Stimulated activated CD8-positive, alpha-beta memory T cell treated with anti-CD3 and anti-CD28 coated beads, Interleukin-4, amount 100 ng/mL, for 4 hours (primary cell): Measurements from ENCODE around the gene CZIB.

Experiments used
- DNase-seq, 2 donors: peaks; one replicate each; pipeline ENCODE4 v3.0.0-alpha.2; 2020; ENCODE audit warnings: low read depth in 2 of 2, low spot score in 1 of 2

The CZIB gene

DNA sequence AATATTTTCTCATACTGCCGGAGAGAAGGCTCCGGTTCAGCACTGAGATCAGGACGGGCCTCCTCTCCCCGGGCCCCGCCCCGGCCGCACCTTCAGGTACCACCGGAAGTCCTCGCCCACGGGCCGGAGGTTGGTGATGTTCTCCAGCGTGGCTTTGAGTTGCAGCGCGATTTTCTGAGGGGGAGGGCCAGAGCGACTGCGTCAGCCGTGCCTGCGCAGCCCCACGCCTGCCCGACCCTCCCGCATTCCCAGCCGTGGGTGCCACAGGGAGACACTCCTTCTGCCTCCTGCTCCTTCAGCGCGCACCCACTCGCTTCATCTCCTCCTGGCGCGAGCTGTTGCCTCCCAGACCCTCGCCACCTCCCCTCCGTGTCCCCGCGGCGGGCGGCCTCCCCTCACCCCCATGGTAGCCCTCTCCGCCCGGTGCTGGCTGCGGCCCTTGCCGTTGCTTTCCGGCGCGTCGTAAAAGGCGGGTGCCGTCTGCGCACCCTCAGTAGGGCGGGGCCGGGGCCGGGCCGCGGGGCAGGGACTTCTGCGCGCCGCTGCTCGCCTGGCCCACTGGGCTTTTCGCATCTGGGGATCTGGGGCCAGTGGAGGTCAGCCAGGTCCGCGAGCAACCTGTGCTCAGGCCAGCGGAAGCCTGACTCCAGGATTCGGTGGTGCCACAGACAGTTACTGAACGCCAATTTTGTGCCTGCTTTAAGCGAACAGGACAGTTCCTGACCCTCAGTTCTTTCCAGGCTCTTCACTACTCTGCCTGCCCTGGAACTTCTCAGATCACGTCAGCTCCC lies at the start of gene CZIB:
TSS of gene CZIB (minus strand) at position 464 of the 791 bp plus-strand sequence. CDS start at position 405, 59 bp downstream.
- DNase-seq, result peak; percentile 84 to 89

- DNase-seq, result no peak
Measured at GRCh38 chr1:53270107-53270506, 49.7 kb upstream of the CZIB start.

DNA sequence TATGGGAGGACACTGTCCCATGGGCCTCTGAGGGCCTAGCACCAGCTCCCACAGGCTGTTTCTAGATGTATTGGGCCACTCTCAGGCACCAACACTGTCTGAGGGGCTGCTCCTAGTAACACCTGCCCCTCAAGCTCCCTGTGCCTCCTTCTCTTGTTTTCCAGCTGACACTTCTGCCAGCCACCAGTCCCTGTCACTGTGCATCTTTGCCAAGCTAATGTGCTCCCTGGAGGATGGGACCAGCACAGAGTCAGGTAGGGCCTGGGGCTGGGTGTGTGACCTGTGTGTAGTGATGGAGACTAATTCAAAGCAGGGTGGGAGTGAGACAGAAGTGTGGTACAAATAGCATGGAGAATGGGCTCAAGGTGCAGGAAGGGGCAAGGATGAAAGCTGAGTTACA lies 47.3 kb upstream of the CZIB start:
- DNase-seq, result no peak

DNA sequence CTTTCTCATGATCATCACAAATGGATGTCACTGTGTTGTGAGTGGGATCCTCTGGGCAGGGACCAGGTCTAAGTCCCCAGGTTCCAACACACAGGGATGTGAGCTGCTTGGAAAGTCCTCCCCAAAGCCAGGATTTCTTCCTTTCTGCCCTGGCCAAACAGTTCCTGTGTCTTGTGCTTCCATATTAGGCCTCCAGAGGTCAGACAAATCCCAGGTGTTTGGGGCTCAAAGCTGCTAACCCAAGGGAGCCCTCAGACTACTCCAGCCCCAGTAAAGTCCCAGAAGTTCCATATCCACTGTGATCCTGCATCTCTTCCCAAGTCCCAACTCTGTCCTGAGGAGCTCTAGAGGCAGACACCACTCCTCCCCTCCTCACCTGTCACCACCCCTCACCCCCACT lies 45.6 kb upstream of the CZIB start:
- no peak for DNase-seq

GRCh38 chr1:53265581-53265980 lies 45.1 kb upstream of the CZIB start:
- no peak for DNase-seq

DNA sequence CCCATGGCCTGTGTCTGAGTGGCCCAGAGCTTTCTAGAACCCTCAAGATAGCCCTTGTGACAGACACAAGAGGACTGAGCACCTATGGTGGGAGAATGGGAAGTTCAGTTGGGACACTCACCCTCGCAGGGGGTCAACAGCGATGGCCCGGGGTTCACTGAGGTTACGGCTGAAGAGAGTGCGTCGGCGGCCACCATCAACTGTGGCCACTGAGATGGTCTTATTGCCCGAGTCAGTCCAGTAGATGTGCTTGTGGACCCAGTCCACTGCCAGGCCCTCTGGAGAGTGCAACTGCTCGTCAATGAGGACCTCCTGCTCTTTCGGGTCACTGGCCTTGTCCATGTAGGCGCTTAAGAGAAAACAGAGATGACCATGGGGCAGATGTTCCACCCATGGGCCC lies 43.6 kb upstream of the CZIB start:
- DNase-seq, result no peak

- DNase-seq, result no peak
Measured at GRCh38 chr1:53262000-53262399, 41.6 kb upstream of the CZIB start.

- no peak for DNase-seq
Measured at GRCh38 chr1:53260631-53261247, 40.3 kb upstream of the CZIB start.

DNA sequence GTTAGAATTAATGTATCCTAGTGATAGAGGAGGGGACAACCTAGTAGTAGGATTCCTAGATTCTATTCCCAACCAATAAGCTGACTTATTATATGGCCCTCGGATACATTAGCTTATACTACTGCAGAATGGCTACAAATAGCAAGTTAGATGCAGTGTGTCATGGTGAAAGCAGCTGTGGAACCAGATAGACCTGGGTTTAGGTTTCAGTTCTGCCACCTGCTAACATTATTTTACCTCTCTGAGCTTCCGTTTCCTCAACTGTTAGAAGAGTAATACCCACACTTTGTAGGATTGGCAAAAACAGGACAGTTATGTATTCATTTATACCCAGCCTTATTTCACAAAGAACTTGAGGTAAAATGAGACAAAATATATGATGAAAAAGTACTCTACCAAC lies 39.5 kb upstream of the CZIB start:
- DNase-seq, result no peak

DNA sequence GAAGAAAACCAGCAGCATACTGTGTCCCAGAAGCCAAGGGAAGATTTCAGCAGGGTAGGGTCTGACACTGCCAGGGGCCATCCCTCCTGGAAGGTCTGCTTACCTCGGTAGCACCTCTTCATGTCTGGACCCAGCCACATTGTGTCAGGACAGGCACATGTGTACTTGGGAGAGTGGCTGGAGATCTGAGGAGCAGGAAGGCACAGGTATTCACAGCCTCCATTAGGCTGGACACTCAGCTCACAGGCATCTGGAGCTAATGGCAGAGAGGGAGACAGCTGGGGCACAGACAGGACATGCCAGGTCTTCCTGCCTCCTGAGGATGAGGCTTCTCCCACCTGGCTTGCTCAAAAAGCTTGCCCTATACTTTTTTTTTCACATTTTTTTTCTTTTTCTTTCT lies 37.8 kb upstream of the CZIB start:
- no peak for DNase-seq

DNA sequence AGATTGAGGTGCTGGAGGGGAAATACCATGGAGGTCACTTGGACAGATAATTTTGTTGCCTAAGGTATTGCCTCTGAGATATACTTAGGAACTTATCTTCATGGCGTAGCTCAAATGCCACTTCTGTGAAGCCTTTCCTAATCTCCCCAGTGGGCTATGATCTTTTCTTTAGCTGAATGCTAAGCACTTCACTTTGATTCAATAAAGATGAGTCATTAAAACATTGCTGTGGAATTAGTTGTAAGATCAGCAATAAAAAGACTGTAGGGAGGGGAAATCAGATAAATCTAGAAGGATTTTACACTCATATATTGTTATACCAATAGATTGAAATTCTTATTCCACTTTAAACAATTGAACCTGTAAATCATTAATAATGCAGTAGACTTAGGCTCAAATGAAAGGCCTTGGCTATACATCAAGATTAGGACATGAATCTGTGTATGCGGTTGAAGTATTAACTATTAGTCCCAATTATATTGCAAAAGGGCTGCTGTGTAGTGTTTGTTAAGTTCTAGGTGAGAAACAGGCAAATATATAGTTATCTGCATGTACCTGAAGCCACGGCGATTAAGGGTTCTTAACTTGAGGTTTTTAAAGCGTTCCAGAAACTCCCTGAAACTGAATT lies 37.1 kb upstream of the CZIB start:
- DNase-seq, result no peak

GRCh38 chr1:53256511-53257453 lies 36.3 kb upstream of the CZIB start:
- DNase-seq, result no peak

GRCh38 chr1:53255031-53255430 lies 34.6 kb upstream of the CZIB start:
- DNase-seq, result no peak

- no peak for DNase-seq
Measured at GRCh38 chr1:53254011-53254640, 33.7 kb upstream of the CZIB start.

DNA sequence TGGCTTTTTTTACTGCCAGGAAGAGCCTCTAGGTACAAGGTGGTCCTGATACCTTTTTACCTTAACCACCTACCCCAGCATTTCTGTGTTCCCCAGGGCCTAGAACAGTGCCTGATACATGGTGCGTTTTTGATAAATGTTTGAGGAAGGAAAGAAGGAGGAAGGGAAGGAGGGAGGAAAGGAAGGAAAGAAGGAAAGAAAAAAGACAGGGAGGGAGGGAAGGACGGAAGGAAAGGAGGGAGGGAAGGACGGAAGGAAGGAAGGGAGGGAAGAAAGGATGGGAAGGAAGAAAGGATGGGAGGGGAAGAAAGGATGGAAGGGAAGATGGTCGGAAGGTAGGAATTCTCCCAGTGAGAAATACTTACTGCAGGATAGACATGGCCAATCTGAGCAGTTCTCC lies 29.9 kb upstream of the CZIB start:
- DNase-seq, result no peak

DNA sequence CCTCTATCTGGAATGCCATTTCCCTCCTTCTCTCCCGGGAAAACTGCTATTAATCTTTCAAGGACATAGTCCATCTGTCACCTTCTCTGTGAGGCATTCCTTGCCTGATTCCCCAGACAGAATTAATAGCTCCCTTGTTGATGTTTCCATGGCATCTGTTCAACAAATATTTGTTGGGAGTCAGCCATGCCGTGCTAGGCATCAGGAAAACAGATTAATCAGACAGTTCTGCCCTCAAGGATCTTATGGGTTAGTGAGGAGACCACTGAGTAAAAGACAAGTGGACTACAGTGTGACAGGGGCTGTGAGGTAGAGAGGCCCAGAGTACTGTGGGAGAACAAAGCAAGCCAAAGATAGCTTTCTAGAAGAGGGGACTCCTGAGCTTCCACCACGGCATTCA lies 29.3 kb upstream of the CZIB start:
- no peak for DNase-seq

DNA sequence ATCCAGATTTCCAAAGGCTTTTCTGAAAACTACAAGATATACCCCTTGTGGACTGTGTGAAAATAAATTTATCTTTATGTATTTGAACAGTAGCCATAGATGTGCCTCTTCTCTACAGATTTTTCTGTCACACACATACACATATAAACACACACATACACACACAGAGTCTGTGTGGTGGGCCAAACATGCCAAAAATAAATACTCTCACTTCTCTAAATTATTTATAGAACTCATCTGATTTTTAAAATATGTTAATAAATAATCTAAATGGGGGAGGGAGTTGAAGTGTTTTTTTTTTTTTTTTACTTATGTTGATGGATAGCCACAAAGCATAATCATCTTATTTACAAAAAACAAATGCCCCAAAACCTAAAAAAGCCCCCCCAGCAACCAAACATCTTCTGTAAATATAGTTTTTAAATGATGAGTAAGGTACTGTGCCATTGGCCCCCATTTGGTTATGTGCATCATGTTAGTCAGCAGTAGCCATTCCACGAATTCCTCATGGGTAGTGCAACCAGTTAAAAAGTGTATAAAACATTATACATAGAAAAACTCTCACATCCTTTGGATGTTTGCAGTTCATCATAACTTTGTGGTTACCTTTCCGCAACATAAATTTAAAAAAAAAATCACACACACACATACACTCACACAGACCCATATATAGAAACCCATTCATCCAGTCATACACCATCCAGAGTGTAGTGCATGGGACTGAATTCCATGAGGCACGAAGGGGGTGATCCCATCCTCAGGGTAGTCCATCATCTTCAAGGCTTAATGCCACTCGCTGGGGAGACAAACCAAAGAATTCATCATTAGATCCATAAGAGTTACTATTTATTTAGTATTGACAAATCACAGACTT lies 26.1 kb upstream of the CZIB start:
- DNase-seq, result no peak

DNA sequence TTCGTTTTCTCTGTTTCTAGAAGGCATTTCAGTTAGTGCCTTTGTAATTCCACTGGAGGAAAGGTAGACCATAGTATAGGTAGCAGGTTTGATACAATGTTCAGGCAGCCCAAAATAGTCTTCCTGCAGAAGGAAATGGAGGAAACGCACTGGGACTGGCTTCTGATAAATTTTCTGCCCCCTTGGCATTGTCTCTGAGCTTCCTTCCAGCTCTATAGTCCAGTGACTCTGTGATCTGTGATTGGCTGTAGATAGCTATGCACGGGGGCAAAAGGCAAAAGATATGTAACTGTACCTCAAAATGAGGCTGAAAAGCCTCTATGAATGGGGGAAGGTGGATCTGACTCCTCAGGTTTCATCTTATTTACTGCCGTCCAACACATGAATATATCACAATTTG lies 23.7 kb upstream of the CZIB start:
- DNase-seq, result no peak

- no peak for DNase-seq
Measured at GRCh38 chr1:53242381-53242780, 21.9 kb upstream of the CZIB start.

DNA sequence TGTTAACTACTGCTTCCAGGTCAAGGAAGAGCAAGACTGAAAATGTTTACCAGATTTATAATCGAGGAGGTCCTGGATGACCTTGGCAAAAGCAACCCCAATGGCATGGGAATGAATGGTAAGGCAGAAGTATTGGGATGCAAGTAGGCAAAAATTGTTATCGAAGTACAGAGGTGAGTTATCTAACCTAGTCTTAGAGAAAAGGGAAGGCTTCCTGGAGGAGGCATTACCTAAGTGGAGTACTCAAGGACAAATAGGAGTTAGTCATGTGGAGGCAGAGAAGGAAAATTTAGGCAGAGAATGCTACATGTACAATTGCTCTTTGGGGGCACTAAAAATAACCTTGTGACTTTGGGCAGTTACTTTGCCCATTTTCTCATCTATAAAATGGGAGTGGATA lies 21.4 kb upstream of the CZIB start:
- DNase-seq, result no peak
